ENCODE results near the gene ACVR1.

DNA sequence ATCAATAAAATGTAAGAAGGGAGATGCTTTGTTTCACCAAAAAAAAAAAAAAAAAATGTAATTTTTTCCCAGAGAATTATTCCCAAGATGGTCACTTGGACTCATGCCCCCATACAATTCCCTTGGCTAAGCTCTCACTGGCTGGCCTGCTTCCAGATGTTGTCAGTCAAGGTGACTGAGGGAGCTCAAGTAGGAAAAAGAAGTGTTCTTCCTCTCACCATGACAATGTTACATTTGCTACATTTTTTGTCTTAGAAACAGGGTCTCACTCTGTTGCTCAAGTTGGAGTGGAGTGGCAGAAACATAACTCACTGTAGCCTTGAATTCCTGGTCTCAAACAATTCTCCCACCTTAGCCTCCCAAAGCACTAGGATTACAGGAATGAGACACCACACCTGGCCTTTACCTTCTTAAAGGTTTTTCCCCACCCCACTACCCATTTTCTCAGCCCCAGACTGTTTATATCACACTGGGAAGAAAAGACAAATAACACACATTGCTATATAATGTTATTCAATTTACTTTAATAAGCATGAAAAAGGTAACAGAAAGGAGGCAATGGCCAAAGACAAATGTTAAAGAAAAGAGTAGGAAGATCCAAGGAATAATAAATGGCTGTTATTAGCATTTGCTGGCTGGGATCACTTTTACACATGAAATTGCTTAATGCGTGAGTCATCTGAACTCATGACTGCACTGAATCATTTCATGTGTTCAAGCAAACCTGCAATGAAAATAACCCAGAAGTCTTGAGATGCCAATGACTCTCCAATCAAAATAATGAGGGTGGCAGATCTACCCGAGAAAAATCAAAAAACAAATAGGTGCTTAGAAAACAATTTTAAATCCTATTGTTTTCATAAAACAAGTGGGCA, 45.2 kb downstream of the ACVR1 start:
- TF ChIP-seq, protein P1, sequence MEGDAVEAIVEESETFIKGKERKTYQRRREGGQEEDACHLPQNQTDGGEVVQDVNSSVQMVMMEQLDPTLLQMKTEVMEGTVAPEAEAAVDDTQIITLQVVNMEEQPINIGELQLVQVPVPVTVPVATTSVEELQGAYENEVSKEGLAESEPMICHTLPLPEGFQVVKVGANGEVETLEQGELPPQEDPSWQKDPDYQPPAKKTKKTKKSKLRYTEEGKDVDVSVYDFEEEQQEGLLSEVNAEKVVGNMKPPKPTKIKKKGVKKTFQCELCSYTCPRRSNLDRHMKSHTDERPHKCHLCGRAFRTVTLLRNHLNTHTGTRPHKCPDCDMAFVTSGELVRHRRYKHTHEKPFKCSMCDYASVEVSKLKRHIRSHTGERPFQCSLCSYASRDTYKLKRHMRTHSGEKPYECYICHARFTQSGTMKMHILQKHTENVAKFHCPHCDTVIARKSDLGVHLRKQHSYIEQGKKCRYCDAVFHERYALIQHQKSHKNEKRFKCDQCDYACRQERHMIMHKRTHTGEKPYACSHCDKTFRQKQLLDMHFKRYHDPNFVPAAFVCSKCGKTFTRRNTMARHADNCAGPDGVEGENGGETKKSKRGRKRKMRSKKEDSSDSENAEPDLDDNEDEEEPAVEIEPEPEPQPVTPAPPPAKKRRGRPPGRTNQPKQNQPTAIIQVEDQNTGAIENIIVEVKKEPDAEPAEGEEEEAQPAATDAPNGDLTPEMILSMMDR (IDR thresholded peaks at IDR 0.05): no peak
- no peak for TF ChIP-seq ZFX (IDR thresholded peaks at IDR 0.05; ENCODE audit: borderline replicate concordance)

Data from 22Rv1 (cell line).